GM19397 (cell line): ENCODE measurements around the gene FSIP1.

Experiments used
- ATAC-seq: cut with Tn5 transposase; IDR thresholded peaks from one replicate; pipeline ENCODE4 v1.9.1; 2021; ENCODE audit warnings: mild to moderate bottlenecking, moderate library complexity; ENCODE audit not compliant: unreplicated experiment

The FSIP1 gene

GRCh38 chr15:39690881-39691634 lies 91.6 kb downstream of the FSIP1 start:
- no peak for ATAC-seq

GRCh38 chr15:39687965-39688364 lies 94.7 kb downstream of the FSIP1 start:
- no peak for ATAC-seq

GRCh38 chr15:39685999-39686613 lies 96.5 kb downstream of the FSIP1 start:
- ATAC-seq: no peak

- no peak for ATAC-seq
These were observed 97.3 kb downstream of the FSIP1 start for GRCh38 chr15:39685367-39685766.

- ATAC-seq: no peak
These were observed 98.4 kb downstream of the FSIP1 start for GRCh38 chr15:39684233-39684632.

- ATAC-seq: no peak
These were observed 100.3 kb downstream of the FSIP1 start for GRCh38 chr15:39682366-39682765.

DNA sequence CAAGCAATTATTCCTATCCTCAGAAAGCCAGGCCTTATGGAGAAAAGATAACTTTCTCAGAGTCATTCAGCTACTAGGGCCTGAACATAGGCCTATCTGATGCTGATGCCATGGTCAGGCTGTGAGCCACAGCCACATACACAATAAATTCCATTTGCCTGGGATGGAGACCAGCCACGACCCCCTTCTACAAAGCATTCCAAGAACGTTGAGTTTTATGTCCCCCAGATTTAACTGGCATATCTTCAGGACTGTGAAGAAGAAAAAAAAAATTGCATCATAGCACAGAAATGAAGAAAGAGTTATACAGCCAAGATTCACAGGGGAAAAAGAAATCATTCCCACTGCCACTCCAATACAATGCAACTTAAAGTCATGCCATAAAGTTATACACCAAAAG lies 101.8 kb downstream of the FSIP1 start:
- no peak for ATAC-seq

GRCh38 chr15:39672666-39673065 lies 110.0 kb downstream of the FSIP1 start:
- no peak for ATAC-seq

DNA sequence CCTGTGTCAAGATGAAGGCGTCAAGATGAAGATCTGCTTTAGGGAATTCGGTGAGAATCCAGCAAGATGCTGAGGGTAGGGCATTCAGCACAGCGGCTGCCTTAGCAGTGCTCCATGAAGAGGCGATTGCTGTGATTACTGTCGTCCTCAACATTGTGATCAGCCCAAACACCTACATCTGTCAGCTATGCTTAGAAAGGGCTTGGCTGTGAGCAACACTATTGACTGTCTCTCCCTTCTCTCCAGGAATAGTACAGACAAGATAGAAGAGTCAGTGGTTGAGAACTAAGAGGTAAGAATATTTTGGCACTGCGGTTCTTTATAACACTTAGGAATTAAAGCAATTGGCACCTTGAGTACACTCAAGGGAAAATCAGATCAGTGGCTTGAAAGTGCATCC lies 110.5 kb downstream of the FSIP1 start:
- no peak for ATAC-seq

DNA sequence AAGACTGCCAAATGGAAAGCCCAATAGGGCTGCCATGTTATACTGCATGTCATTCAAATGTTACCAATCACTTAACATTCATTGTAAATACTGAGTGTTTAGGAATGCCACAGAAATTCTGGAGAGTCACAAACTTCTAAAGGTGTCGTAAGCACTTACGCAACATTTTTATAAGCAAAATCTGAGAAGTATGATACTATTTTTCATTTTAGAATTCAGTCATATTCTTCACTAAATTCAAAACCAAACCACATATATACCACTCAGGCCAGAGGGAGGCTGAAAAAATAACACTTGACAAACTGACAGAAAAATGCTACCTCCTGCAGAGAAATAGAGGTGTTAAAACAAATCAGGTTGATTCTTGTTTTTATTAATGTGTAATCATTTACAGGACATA lies 112.0 kb downstream of the FSIP1 start:
- ATAC-seq: no peak

GRCh38 chr15:39669661-39670060 lies 113.0 kb downstream of the FSIP1 start:
- ATAC-seq: no peak

DNA sequence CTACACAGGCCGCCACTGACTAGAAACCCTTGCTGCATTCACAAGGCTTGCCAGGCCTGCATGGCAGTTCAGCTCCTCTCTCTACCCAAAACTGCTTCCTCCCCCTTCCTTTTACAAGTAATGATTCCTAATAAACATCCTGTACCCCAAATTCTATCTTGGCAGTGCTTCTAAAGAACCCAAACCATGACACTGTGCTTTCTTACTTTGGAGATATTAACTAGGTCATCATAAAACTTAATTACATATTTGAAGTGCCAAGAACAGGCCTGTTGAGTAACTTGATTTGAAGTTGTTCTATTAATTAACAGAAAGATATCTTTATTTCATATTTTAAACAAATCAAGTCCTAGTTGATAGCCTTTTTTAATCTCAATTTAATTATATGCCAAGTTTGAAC lies 113.4 kb downstream of the FSIP1 start:
- no peak for ATAC-seq

DNA sequence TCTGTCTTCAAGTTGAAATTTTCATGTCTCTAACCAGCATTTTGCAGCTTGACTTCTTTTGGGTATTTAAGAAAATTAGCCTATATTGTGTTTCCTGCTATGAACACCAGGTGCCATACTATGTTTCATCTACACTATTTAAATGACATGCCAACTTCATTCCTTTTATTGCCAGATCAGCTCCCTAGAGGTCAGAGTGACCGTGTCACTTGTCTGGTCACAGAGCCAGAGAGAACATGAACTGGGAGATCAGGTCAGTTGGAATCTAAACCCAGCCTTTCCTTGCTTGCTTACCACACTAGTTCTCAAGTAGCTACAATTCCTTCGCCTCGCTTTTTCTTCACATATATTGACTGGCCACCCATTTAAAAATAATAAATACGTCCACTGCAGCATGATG lies 114.2 kb downstream of the FSIP1 start:
- ATAC-seq: no peak

DNA sequence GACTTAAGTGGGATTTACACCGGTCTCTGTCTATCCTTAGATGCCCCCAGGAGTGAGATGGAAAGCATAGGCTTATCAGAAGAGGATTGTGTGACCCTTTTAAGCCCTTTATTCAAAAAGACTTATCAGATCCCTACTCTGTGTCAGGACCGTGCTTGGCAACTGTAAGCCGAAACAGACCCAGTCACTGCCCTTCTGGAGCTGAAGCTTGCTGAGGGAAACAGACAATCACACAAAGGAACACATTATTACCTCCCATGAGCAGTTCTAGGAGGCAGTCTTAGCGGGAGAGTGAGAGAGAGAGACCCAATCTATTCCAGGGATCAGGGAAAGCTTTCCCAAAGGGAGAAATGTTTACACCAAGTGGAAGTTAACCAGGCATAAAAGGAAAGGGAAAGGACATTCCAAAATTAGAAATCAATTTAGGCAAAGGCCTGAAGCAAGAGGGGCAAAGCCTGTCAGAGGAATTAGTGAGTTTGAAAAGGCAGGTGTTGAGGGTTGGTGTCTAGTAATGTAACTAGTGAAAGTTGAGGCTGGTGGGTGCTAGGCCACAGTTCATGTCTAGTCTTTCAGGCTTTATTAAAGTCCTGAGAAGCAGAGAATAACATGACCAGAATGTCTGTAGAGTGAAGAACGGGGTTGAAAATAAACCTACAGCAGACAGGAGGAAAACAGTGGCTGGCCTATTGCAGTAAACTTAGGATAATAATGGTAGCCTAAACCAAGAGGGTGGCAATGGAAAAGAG lies 115.1 kb downstream of the FSIP1 start:
- ATAC-seq: no peak

DNA sequence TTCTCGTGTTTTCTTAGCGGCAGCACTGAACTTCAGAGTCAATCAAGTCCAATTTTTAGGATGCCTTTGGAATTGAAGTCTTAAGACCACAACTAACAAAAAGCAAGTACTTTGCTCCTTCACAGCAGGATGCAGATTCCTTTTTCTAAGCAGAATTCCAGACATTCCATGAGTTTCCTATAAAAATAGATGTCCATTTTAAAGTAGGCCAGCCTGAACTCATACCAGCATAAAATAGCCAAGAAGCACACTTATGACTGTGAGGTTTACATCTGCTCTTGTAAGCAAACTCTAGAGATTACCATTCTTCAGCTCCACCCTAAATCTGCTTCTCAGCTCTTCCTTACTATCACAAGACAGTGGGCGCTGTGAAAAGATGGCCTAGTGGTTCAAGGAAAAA lies 116.0 kb downstream of the FSIP1 start:
- ATAC-seq: no peak

DNA sequence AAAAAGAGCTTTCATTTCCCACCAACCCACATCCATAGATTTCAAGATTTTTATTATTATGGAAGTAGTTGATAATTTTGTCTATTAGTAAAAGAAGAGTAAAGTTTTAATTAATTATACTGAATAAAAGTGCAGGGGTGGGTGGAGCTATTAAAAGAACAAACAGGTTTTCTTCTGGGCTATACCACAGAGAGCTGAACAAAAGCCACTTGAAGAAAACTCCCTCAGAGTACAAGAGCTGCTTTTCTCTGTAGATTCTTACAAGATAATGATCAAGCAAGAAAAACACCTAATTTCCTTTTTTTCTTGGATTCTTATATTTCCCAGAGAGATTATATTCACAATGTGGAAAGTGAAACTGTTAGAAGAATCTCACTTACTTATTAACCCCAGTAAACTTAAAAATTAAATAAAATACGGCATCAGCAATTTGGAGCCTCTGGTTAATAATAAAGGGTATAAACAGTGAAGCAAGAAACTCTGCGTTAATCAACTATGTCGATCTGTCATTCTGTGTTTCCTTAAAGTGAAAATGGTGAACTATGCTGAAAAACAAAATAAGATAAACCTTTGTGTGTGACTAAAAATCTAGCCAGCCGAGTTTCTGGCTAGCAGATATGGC lies 116.9 kb downstream of the FSIP1 start:
- no peak for ATAC-seq

- no peak for ATAC-seq
These were observed 118.9 kb downstream of the FSIP1 start for GRCh38 chr15:39663704-39664250.

- ATAC-seq: no peak
These were observed 120.9 kb downstream of the FSIP1 start for GRCh38 chr15:39661776-39662175.

- no peak for ATAC-seq
These were observed 123.9 kb downstream of the FSIP1 start for GRCh38 chr15:39658740-39659139.

DNA sequence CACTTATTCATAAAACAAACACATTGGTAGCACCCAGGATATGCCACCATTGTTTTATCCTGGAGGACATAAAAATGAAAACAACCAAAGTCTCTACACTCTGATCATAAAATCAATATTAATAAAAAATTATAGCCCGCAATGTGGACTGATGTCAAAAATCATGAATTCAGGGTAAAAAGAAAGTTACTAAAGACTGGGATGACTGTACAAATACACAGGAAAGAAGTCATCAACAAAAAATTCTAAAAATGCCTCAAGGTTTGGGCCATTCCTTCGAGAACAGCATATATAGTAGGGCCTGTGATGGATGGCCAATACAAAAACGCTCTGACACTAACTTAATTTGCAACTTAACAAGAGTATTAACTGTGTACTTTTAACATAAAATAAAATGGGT lies 125.0 kb downstream of the FSIP1 start:
- no peak for ATAC-seq

DNA sequence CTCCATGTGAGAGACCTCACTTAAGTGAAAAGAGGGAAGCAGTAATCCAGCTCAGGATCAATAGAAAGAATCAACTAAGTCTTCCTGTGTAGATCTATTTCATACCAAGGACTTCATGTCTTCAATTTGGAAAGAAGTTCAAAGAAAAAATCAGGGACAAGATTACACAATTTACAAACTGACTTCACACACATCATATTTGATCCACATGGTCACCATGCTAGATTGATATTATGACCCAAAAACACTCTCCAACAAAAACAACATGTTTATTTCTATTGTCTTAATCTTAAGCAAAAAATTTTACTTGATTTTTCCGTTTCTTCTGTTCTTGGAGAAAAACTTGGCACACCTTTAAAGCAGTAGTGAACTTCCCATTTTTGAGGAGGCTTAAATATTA lies 125.5 kb downstream of the FSIP1 start:
- no peak for ATAC-seq
